KBM-7 (cell line): ENCODE data around the gene RASA1.

ENCODE experiments used
- DNase-seq: peaks from one replicate; pipeline ENCODE4 v3.0.0-alpha.2; 2015
- in situ Hi-C: fragments of 300-500 bp; cut with MboI; formaldehyde crosslinking; loops from 2 replicates; pipeline ENCODE4 v1.14.3; 2020; ENCODE audit warnings: low sequenced_read_pairs, low pct_unique_long_range_greater_than_20kb, mixed read lengths

Gene RASA1

DNA sequence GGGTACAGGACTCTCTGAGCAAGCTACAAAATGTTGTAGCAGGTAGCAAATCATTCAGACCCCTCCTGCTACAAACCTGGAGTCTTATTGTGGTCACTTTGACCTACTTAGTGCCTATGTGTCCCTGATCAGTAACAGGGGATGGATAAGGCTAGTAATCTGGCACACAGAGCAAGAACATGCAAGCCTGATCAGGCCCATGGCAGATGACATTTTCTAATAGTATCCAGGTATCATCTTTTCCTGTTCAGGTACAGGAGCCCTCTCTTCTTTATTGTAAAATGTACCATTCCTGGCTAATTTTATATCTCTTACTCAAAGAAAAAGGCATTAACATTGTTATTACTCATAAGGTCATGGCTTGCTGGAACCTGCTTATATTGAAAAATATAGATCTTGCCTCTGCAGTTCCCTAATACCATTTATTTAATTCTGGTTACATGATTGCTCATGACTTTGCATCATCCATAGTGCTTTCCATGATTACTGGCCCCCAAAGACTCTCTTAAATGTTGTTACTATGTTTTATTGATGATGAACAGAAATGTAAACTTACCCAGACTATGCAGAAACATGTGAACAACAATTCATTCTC is 163.3 kb downstream of the RASA1 start:
- no peak for DNase-seq
- in situ Hi-C loops: no loop called here

DNA sequence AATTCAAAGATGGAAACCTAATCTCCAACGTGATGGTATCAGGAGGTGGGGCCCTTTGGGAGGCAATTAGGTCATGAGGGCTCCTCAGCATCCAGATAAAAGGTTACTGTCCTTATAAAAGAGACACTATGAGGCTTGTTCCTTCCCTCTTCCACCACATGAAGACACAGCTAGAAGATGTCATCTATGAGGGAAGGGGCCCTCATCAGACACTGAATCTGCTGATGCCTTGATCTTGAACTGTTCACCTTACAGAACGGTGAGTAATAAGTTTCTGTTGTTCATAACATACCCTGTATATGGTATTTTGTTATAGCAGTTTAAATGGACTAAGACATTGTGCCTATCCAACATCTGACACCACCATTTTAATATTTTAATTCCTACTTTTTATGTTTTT is 164.8 kb downstream of the RASA1 start:
- DNase-seq: no peak
- in situ Hi-C loops: no loop called here

DNA sequence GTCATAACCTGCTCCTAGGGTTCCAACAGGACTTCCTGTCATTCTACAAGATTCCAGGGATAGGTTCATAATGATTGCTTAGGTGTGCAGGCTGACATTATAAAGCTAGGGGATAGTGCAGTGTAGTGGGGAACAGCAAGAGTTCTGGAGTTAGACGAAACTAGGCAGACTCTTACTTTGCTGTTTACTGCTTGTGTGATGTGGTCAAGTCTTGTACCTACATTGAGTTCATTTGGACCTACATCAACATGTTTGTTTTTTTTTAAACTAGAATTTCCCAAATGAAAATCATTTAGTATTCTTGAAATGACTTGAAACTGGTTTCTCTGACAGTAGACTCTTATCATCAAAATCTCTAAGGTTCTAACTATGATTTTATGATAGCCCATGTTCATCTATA is 166.3 kb downstream of the RASA1 start:
- DNase-seq: no peak
- in situ Hi-C loops: no loop called here

DNA sequence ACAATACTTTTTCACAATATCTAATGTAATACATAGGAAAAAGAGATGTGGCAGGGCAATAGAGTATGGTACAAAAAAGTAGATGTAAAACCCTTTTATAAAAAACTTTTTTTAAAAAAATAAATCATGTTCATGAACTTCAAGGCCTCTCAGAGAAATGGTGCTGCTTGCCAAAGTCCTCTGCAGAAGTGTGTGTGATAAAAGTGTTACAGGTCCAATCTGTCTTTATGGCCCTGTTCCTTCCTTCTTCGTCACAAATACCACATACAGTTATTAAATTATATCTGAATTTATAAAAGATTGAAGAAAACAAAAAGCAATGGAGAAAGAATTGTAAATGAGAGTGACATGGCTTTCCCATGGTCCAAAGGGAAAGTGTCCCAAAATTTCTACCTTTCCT is 166.8 kb downstream of the RASA1 start:
- DNase-seq: no peak
- in situ Hi-C loops: no loop called here

DNA sequence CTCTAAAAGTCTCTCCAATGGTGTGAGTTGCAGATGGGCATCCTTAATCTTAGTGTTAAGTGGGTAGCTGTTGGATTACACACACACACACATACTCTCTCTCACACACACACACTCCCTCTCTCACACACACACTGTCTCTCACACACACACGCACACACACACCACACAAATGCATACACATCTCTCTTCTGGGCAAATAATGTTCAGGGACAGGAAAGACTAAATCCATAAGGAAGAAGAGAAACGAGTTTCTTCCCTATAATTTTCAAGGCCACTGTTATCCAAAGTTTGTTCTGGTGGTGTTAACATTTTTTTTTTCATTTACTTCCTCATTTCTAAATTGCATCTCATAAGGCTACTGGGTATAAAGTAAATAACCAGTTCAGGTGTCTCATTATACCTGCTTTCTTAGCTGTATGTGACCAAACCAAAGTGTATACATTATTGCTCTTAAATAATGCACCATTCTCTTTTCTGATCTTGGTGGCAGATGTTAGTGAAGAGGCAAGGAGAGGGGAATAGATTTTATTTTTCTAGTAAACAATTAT is 167.5 kb downstream of the RASA1 start:
- in situ Hi-C loops: no loop called here
- DNase-seq: no peak

DNA sequence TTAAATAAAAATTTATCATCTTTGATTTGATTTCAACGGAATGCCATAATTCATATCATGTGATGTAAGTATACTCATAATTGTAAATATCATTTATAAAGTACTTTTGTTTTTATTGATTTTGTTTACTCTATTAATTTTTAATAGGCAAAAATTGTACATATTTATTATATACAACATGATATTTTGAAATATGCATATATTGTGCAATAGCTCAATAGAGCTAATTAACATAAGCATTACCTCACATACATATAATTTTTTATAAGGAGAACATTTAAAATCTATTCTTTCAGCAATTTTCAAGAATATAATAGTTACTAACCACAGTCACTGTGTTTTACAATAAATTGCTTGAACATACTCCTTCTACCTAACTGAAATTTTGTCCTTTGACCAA is 170.0 kb downstream of the RASA1 start:
- no peak for DNase-seq

DNA sequence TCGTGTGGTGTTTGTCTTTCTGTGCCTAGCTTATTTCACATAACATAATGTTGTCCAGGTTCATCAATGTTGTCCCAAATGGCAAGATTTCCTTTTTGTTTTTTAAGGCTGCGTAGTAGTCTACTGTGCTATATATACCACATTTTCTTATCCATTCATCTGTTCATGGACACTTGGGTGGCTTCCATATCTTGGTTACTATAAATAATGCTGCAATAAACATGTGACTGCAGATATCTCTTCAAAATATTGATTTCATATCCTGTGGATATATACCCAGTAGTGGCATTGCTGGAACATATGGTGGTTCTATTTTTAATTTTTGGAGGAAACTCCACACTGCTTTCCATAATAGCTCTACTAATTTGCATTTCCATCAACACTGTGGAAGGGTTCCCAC is 170.5 kb downstream of the RASA1 start:
- in situ Hi-C loops: no loop called here
- no peak for DNase-seq

More for the DNA sequence above, 170.0 kb downstream of the RASA1 start:
- in situ Hi-C loops: no loop called here
